ENCODE measurements around the gene POLR3E. TPM values are rescaled to one million over a fixed set of nuclear protein-coding genes. Genes with fewer than 3 reads are reported as not detected.

Gene POLR3E
- total RNA-seq, 4 donors from 2014 or later, result 48.1 to 102 (median 67.0) TPM

GRCh38 chr16:22375963-22376640 lies 78.9 kb downstream of the POLR3E start:
- peaks cover 0 to 27% (median 10%) of the 10 kb centered on the region in 4 donors for H3K4me1 ChIP-seq
- H3K27me3 ChIP-seq, result no peaks in the 10 kb centered on the region
- no peak overlapping the region for H3K4me3 ChIP-seq
- TF ChIP-seq POLR2A (IDR thresholded peaks at IDR 0.05), result no peak
- no peak for TF ChIP-seq CTCF (IDR thresholded peaks at IDR 0.05)
- no peak for TF ChIP-seq EP300 (IDR thresholded peaks at IDR 0.05)
- no peaks in the 10 kb centered on the region for H3K9me3 ChIP-seq
- no peaks in the 10 kb centered on the region for H3K36me3 ChIP-seq
- WGBS, 2 donors, result 82 to 90% methylated on average over 8 of the region's 8 CpGs
- no peak for DNase-seq (ENCODE audit: low spot score in 2 of 2)
- no peak overlapping the region for H3K27ac ChIP-seq

- Histone ChIP-seq H3K27ac (no peak overlapping the region), H3K4me3 (no peak overlapping the region), H3K27me3 (no peaks in the 10 kb centered on the region), H3K4me1 (peaks cover 0 to 6% (median 0%) of the 10 kb centered on the region in 4 donors), H3K9me3 (no peaks in the 10 kb centered on the region), H3K36me3 (no peaks in the 10 kb centered on the region)
- WGBS, 2 donors, result 94 to 96% methylated on average over 7 of the region's 7 CpGs
- no peak for DNase-seq (ENCODE audit: low spot score in 2 of 2)
- TF ChIP-seq EP300 (IDR thresholded peaks at IDR 0.05), result no peak
- TF ChIP-seq CTCF (IDR thresholded peaks at IDR 0.05), result no peak
- no peak for TF ChIP-seq POLR2A (IDR thresholded peaks at IDR 0.05)
These were observed 82.4 kb downstream of the POLR3E start for GRCh38 chr16:22379656-22380055.

- Histone ChIP-seq H3K36me3 (no peaks in the 10 kb centered on the region), H3K4me3 (no peak overlapping the region), H3K27me3 (no peaks in the 10 kb centered on the region), H3K4me1 (no peaks in the 10 kb centered on the region), H3K9me3 (no peaks in the 10 kb centered on the region), H3K27ac (no peak overlapping the region)
- no peak for DNase-seq (ENCODE audit: low spot score in 2 of 2)
- TF ChIP-seq CTCF (IDR thresholded peaks at IDR 0.05) (no peak), POLR2A (IDR thresholded peaks at IDR 0.05) (no peak), EP300 (IDR thresholded peaks at IDR 0.05) (no peak)
- 66 to 70% methylated on average over 1 of the region's 1 CpG for WGBS, 2 donors
These were observed 83.3 kb downstream of the POLR3E start for GRCh38 chr16:22380529-22380928.

GRCh38 chr16:22381392-22381791 lies 84.2 kb downstream of the POLR3E start:
- H3K27me3 ChIP-seq, result no peaks in the 10 kb centered on the region
- no peak for DNase-seq (ENCODE audit: low spot score in 2 of 2)
- H3K4me3 ChIP-seq, result no peak overlapping the region

More at GRCh38 chr16:22381392-22381791, 84.2 kb downstream of the POLR3E start:
- H3K4me1 ChIP-seq, result no peaks in the 10 kb centered on the region
- no peaks in the 10 kb centered on the region for H3K9me3 ChIP-seq
- no peaks in the 10 kb centered on the region for H3K36me3 ChIP-seq
- TF ChIP-seq CTCF (IDR thresholded peaks at IDR 0.05) (no peak), POLR2A (IDR thresholded peaks at IDR 0.05) (no peak), EP300 (IDR thresholded peaks at IDR 0.05) (no peak)
- H3K27ac ChIP-seq, result no peak overlapping the region

Measured in tibial nerve (tissue), 4 donors.